Measurements from ENCODE around the gene GFRA1.

GRCh38 chr10:116151076-116151475, 121.9 kb downstream of the GFRA1 start:
- TF ChIP-seq CTCF (IDR thresholded peaks at IDR 0.05 in 8 of 11, conservative IDR thresholded peaks at IDR 0.05 in 3 of 11) = no peak
- TF ChIP-seq POLR2A (IDR thresholded peaks at IDR 0.05) = no peak

Measured in spleen (tissue), 7 donors.